A673 (cell line): ENCODE data around the gene TEAD1. TPM values are rescaled to one million over a fixed set of nuclear protein-coding genes. Genes with fewer than 3 reads are reported as not detected.

Experiments
- BruUV-seq: library from RNA; stranded (reverse); fragments of 400-500 nt; replicated peaks from 2 replicates; lab custom pipeline; 2021; lab: Mats Ljungman, UMichigan
- CTCF ChIA-PET: fragments of 300-600 bp; sonication (Branson Sonifier 250); formaldehyde crosslinking; loops from one replicate; lab custom pipeline; 2022; ENCODE audit warnings: antibody characterized with exemption; lab: Charles Lee
- POLR2A ChIA-PET: fragments of 300-600 bp; sonication (Branson Sonifier 250); formaldehyde crosslinking; loops from one replicate; lab custom pipeline; 2022; ENCODE audit warnings: antibody characterized with exemption; ENCODE audit not compliant: low non-redundant PET; lab: Charles Lee
- DNase-seq: peaks from one replicate; pipeline ENCODE4 v3.0.0-alpha.2; 2015; ENCODE audit warnings: low spot score
- H3K27ac ChIP-seq: fragments of 200-600 bp; sonication (generic); 2 replicates; pipeline ENCODE4 v1.5.1; 2016; ENCODE audit warnings: mixed run types, low read depth, mild to moderate bottlenecking, mixed read lengths, antibody characterized with exemption, low read length; ENCODE audit not compliant: poor library complexity, severe bottlenecking
- H3K27me3 ChIP-seq: fragments of 200-600 bp; sonication (generic); replicated peaks from 2 replicates; pipeline ENCODE4 v1.6.1; 2017; ENCODE audit warnings: mixed run types, low read depth, mild to moderate bottlenecking, mixed read lengths, antibody characterized with exemption, low read length; ENCODE audit not compliant: insufficient read depth, poor library complexity
- H3K36me3 ChIP-seq: fragments of 200-600 bp; sonication (generic); 2 replicates; pipeline ENCODE4 v1.6.1; 2016; ENCODE audit warnings: mixed run types, mild to moderate bottlenecking, mixed read lengths, antibody characterized with exemption, low read length; ENCODE audit not compliant: insufficient read depth, poor library complexity, severe bottlenecking
- H3K4me1 ChIP-seq: fragments of 200-600 bp; sonication (generic); 2 replicates; pipeline ENCODE4 v1.6.1; 2017; ENCODE audit warnings: mixed run types, mild to moderate bottlenecking, mixed read lengths, antibody characterized with exemption, low read length; ENCODE audit not compliant: insufficient read depth, poor library complexity, severe bottlenecking
- H3K4me3 ChIP-seq: fragments of 200-600 bp; sonication (generic); 2 replicates; pipeline ENCODE4 v1.5.1; 2016; ENCODE audit warnings: low read depth, mixed run types, mild to moderate bottlenecking, mixed read lengths, low read length; ENCODE audit not compliant: poor library complexity, severe bottlenecking
- H3K9me3 ChIP-seq: fragments of 200-600 bp; sonication (generic); 2 replicates; pipeline ENCODE4 v1.6.1; 2016; ENCODE audit warnings: mixed run types, low read depth, mild to moderate bottlenecking, mixed read lengths, antibody characterized with exemption, low read length; ENCODE audit not compliant: poor library complexity, severe bottlenecking
- EZH2 ChIP-seq: fragments of 200-600 bp; sonication (generic); IDR thresholded peaks from 2 replicates; pipeline ENCODE4 v1.6.1; 2017; ENCODE audit warnings: borderline replicate concordance, low read depth, mild to moderate bottlenecking, mixed read lengths, antibody characterized with exemption, low read length; ENCODE audit not compliant: poor library complexity, severe bottlenecking
- intact Hi-C: fragments of 100-400 bp; cut with micrococcal nuclease; formaldehyde crosslinking; loops from one replicate; pipeline ENCODE4 v1.10.0; 2022; ENCODE audit not compliant: unreplicated experiment
- total RNA-seq: library from RNA; stranded (reverse); gene quantifications from 2 replicates; pipeline ENCODE4 v1.2.3, GENCODE V29; 2021
- TF ChIP-seq, protein P1 (sequence below): fragments of 300-800, 200-600 bp; sonication (generic); conservative IDR thresholded peaks from 2 replicates; pipeline ENCODE4 v1.5.1; 2017; ENCODE audit warnings: low read depth, mild to moderate bottlenecking, antibody characterized with exemption, low read length, moderate library complexity, mixed read lengths

Gene TEAD1
- total RNA-seq, 1 experiment from 2014 or later, result 81.8 TPM

DNA sequence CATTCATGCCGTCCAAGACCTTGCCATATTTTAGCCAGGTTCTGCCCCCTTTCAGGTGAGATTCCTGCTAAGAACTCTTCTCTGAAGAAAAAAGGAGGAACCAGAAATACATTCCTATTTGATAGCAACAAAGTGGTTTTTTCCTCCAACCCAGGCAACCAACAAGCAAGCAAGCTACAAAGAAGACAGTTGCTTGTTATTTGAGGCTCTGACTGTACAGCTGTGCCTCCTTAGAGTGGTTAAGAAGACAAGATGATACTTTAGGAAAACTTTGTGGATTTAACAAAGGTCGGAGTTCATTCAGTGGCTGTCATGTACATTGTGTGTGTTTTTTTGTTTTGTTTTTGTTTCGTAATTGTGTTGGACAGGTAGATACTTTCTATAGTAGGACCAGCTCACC lies 21.7 kb downstream of the TEAD1 start:
- POLR2A ChIA-PET, result no interaction called here
- no TSS peak for BruUV-seq
- Histone ChIP-seq H3K27me3 (no peaks in the 10 kb centered on the region), H3K9me3 (no peaks in the 10 kb centered on the region), H3K4me3 (no peak overlapping the region), H3K4me1 (peaks cover 69% of the 10 kb centered on the region), H3K36me3 (no peaks in the 10 kb centered on the region), H3K27ac (peak overlapping the region; percentile 85)
- DNase-seq, result no peak
- CTCF ChIA-PET, result no interaction called here
- intact Hi-C loops, result loop anchor here (2.0 kb wide), 1 partner anchor 27 kb away; no protein-coding TSS in a partner anchor
- TF ChIP-seq EZH2, result no peak
- TF ChIP-seq, protein P1, sequence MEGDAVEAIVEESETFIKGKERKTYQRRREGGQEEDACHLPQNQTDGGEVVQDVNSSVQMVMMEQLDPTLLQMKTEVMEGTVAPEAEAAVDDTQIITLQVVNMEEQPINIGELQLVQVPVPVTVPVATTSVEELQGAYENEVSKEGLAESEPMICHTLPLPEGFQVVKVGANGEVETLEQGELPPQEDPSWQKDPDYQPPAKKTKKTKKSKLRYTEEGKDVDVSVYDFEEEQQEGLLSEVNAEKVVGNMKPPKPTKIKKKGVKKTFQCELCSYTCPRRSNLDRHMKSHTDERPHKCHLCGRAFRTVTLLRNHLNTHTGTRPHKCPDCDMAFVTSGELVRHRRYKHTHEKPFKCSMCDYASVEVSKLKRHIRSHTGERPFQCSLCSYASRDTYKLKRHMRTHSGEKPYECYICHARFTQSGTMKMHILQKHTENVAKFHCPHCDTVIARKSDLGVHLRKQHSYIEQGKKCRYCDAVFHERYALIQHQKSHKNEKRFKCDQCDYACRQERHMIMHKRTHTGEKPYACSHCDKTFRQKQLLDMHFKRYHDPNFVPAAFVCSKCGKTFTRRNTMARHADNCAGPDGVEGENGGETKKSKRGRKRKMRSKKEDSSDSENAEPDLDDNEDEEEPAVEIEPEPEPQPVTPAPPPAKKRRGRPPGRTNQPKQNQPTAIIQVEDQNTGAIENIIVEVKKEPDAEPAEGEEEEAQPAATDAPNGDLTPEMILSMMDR, result no peak

DNA sequence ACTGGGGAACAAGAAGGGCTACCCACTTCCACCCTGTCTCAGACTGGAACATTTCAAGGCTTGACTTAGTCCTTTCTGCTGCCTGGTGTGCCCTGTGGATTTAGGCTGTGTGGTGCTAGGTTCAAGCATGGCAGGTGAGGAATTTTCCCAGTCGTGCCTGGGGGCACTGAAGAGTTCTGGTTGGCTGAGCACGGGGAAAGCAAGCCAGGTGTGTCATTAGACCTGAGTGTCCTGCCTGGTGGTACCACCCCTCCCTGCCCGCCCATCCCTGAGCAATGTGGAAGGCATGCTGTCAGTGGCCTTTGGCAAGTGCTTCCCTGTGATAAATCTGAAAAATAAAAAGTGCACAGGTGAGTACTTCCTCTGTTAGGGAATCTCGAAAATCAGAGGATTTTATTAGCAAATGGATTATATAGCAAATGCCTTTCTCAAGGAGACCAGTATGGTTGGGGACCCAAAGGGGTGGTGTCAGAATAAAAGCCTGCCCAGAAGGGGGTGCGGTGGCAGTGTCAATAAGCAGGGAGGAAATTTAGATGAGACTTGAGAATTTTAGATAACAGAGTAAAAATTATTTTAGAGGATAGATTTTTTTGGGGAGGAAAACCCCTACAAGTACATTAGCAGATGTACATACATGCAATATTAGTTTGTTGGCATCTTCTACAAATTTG lies 22.8 kb downstream of the TEAD1 start:
- H3K27me3 ChIP-seq, result no peaks in the 10 kb centered on the region
- no peak for DNase-seq
- intact Hi-C loops, result no loop called here
- no peaks in the 10 kb centered on the region for H3K9me3 ChIP-seq
- H3K4me1 ChIP-seq, result peaks cover 62% of the 10 kb centered on the region
- no peaks in the 10 kb centered on the region for H3K36me3 ChIP-seq
- ChIA-PET POLR2A (no interaction called here), CTCF (no interaction called here)
- H3K4me3 ChIP-seq, result no peak overlapping the region
- TF ChIP-seq, protein P1, result no peak
- no peak for TF ChIP-seq EZH2
- no peak overlapping the region for H3K27ac ChIP-seq
- no TSS peak for BruUV-seq

DNA sequence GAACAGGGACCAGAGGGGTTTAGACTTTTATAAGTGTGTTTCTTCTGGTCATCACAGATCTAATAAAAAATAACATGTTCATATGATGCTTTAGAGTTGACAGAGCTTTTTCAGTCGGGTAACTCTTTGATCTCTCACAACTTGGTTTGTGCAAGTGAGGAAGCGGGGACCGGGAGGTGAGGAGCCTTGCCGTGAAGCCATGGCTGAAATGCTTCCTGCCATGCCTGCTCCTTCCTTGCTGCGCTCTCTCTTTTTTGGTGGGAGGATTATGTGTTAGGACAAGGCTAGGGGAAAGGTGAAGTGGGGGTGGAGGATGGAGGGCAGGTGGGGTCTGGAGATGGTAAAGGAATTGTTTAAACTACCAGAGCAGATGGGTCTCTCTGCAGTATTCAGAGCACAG lies 23.8 kb downstream of the TEAD1 start:
- H3K9me3 ChIP-seq, result no peaks in the 10 kb centered on the region
- DNase-seq, result no peak
- no peaks in the 10 kb centered on the region for H3K36me3 ChIP-seq
- H3K27ac ChIP-seq, result no peak overlapping the region
- intact Hi-C loops, result no loop called here
- ChIA-PET CTCF (no interaction called here), POLR2A (interaction anchor here (0.7 kb wide), 1 partner anchor 80 kb away, joined by 8 read pairs; no protein-coding TSS in a partner anchor)
- H3K27me3 ChIP-seq, result no peaks in the 10 kb centered on the region
- no TSS peak for BruUV-seq
- no peak for TF ChIP-seq EZH2
- TF ChIP-seq, protein P1, result no peak
- peaks cover 52% of the 10 kb centered on the region for H3K4me1 ChIP-seq
- no peak overlapping the region for H3K4me3 ChIP-seq
